Activated T-helper 17 cell treated with anti-CD3 and anti-CD28 coated beads, Interleukin-2, amount 50 U/mL, for 72 hours (primary cell): Measurements from ENCODE around the gene DNAH1. TPM values are rescaled to one million over a fixed set of nuclear protein-coding genes. Genes with fewer than 3 reads are reported as not detected.
"Not testable (repeated sequence)": the region's sequence is repeated elsewhere in the genome, so short reads cannot be mapped to it uniquely, and the experiment has no call there.

ENCODE experiments used
- ATAC-seq: fragments of 150-1000 bp; cut with Tn5 transposase; replicated peaks from 2 replicates; pipeline ENCODE4 v1.10.0; 2021; ENCODE audit warnings: mild to moderate bottlenecking, moderate library complexity
- H3K27ac Mint-ChIP-seq: one replicate; pipeline ENCODE4 v1.8.0; 2022; ENCODE audit warnings: mixed read lengths
- H3K27me3 Mint-ChIP-seq: one replicate; pipeline ENCODE4 v1.8.0; 2022; ENCODE audit warnings: mixed read lengths
- H3K36me3 Mint-ChIP-seq: one replicate; pipeline ENCODE4 v1.8.0; 2022; ENCODE audit warnings: low read depth, mild to moderate bottlenecking, mixed read lengths
- H3K4me1 Mint-ChIP-seq: one replicate; pipeline ENCODE4 v1.8.0; 2022; ENCODE audit warnings: mixed read lengths
- H3K4me3 Mint-ChIP-seq: one replicate; pipeline ENCODE4 v1.8.0; 2022; ENCODE audit warnings: mild to moderate bottlenecking, mixed read lengths
- H3K9me3 Mint-ChIP-seq: one replicate; pipeline ENCODE4 v1.8.0; 2022; ENCODE audit warnings: mixed read lengths
- total RNA-seq, 2 donors: library from RNA; stranded (reverse); gene quantifications; one replicate each; pipeline ENCODE4 v1.2.3, GENCODE V29; 2022

DNAH1 gene
- total RNA-seq, 2 donors from 2014 or later: 17.2 to 26.5 TPM

DNA sequence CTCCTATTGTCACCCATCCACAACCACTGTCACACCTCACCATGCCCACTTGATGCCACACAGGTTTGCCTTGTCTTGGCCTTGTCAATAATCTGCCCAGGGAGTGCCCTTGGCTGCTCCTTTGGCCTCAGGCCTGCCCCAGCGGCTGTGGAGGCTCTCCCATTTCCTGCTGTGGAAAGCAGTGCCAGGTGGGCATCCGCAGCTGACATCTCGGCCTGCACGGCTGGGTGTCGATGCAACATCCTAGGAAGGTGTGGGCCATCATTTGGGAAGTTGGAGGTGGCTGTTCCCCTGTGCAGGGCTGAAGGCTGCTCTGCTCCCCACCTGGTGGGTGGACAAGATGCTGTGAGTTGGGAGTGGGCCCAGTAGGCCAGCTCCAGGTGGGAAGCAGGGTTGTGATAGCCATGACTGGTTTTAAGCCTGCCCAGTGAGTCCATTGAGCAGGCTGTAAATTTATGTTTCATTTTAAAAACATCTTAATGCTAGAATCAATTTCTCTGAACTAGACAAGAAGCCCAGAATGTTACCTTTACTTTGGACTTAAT, 12.5 kb downstream of the DNAH1 start:
- Mint-ChIP-seq H3K36me3 (peaks cover 17% of the 10 kb centered on the region), H3K27ac (peak overlapping the region; percentile 8), H3K4me3 (no peak overlapping the region), H3K9me3 (no peaks in the 10 kb centered on the region), H3K27me3 (no peaks in the 10 kb centered on the region), H3K4me1 (no peaks in the 10 kb centered on the region)
- no peak for ATAC-seq

DNA sequence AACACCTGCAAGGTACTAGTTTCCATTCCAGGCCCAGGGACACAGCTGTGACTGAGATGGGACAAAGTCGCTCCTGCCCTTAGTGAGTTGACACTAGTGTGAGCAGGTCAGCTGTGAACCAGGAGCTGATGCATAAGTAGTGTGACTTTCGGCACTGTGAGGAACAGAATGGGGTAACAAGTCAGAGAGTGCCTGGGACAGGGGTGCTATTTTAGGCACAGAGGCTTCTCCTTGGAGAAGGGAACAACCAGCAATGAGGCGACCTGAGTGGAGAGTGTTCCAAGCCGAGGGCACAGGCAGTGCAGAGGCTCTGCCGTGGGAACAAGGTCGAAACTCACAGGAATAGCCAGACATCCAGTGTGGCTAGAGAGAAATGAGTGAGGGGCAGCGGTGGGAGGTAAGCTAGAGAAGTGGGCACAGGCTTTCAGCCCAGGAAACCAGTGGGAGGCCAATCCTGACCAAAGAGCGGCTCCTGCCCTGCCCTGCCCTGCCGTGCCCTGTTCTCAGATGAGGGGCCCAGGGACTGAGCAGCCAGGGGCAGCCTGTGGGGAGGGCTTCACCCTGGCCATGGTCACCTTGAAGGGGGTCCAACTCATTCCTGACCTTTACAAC, 14.2 kb downstream of the DNAH1 start:
- H3K4me1 Mint-ChIP-seq: no peaks in the 10 kb centered on the region
- no peak overlapping the region for H3K4me3 Mint-ChIP-seq
- ATAC-seq: no peak
- H3K9me3 Mint-ChIP-seq: no peaks in the 10 kb centered on the region
- H3K27me3 Mint-ChIP-seq: no peaks in the 10 kb centered on the region
- no peak overlapping the region for H3K27ac Mint-ChIP-seq
- H3K36me3 Mint-ChIP-seq: peaks cover 17% of the 10 kb centered on the region

GRCh38 chr3:52331091-52331490, 15.0 kb downstream of the DNAH1 start:
- Mint-ChIP-seq H3K4me1 (no peaks in the 10 kb centered on the region), H3K27ac (no peak overlapping the region), H3K9me3 (no peaks in the 10 kb centered on the region), H3K36me3 (peaks cover 17% of the 10 kb centered on the region), H3K4me3 (no peak overlapping the region), H3K27me3 (no peaks in the 10 kb centered on the region)
- ATAC-seq: no peak

GRCh38 chr3:52331906-52332305, 15.8 kb downstream of the DNAH1 start:
- no peak overlapping the region for H3K4me3 Mint-ChIP-seq
- H3K9me3 Mint-ChIP-seq: no peaks in the 10 kb centered on the region

DNA sequence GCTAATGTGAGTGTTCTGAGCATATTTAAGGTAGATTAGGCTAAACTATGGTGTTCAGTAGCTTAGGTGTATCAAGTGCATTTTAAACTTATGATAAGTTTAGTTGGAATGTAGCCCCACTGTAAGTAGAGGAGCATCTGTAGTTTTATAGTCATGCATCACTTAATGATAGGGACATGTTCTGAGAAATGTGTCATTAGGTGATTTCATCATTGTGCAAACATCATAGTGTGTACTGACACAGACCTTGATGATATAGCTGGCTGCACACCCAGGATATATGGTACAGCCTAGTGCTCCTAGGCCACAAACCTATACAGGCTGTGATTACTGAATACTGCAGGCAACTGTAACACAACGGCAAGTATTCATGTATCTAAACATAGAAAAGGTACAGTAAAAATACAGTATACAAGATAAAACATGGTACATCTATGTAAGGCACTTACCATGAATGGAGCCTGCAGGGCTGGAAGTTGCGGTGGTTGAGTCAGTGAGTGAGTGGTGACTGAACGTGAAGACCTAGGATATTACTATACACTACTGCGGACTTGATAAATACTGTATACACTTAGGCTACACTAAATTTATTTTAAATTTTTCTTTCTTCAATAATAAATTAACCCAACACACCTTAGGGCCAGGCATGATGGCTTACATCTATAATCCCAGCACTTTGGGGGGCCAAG, 17.9 kb downstream of the DNAH1 start:
- peak; percentile 50 for ATAC-seq
- no peaks in the 10 kb centered on the region for H3K27me3 Mint-ChIP-seq
- no peaks in the 10 kb centered on the region for H3K4me1 Mint-ChIP-seq
- H3K27ac Mint-ChIP-seq: no peak overlapping the region
- H3K36me3 Mint-ChIP-seq: peaks cover 17% of the 10 kb centered on the region
- no peak overlapping the region for H3K4me3 Mint-ChIP-seq
- no peaks in the 10 kb centered on the region for H3K9me3 Mint-ChIP-seq

More at GRCh38 chr3:52331906-52332305, 15.8 kb downstream of the DNAH1 start:
- no peak overlapping the region for H3K27ac Mint-ChIP-seq
- no peaks in the 10 kb centered on the region for H3K27me3 Mint-ChIP-seq
- H3K4me1 Mint-ChIP-seq: no peaks in the 10 kb centered on the region
- no peak for ATAC-seq
- peaks cover 17% of the 10 kb centered on the region for H3K36me3 Mint-ChIP-seq

GRCh38 chr3:52338131-52338530, 22.0 kb downstream of the DNAH1 start:
- H3K9me3 Mint-ChIP-seq, H3K27me3 Mint-ChIP-seq, H3K27ac Mint-ChIP-seq, ATAC-seq, H3K4me3 Mint-ChIP-seq, H3K4me1 Mint-ChIP-seq: not testable (repeated sequence)
- peaks cover 11% of the 10 kb centered on the region for H3K36me3 Mint-ChIP-seq

- Mint-ChIP-seq H3K4me3 (no peak overlapping the region), H3K27me3 (no peaks in the 10 kb centered on the region), H3K4me1 (peaks cover 7% of the 10 kb centered on the region), H3K36me3 (peaks cover 6% of the 10 kb centered on the region), H3K27ac (no peak overlapping the region), H3K9me3 (no peaks in the 10 kb centered on the region)
- peak; percentile 78 for ATAC-seq
Measured at GRCh38 chr3:52339612-52340011, 23.5 kb downstream of the DNAH1 start.

DNA sequence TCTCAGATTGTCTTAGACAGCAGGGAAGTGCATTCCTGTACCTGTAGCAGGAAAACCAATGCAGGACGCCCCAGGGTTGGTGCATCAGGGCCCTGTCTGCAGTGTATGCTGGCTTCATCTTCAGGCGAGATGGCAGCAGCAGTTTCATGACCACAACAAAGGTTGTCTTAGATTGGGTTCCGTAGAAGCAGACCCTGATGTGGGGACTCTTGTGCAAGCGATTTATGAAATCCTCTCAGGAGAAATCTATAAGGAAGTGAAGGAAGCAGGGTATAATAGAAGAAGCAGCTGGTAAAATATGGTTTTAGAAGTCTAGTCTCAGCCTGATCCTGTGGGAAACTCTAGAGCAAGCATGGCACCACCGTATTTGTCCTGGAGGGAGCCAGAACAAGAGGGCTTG, 25.0 kb downstream of the DNAH1 start:
- H3K9me3 Mint-ChIP-seq: no peaks in the 10 kb centered on the region
- no peak overlapping the region for H3K27ac Mint-ChIP-seq
- no peak overlapping the region for H3K4me3 Mint-ChIP-seq
- no peaks in the 10 kb centered on the region for H3K27me3 Mint-ChIP-seq
- H3K36me3 Mint-ChIP-seq: peaks cover 6% of the 10 kb centered on the region
- ATAC-seq: no peak
- H3K4me1 Mint-ChIP-seq: peaks cover 7% of the 10 kb centered on the region

- Mint-ChIP-seq H3K27ac (no peak overlapping the region), H3K27me3 (no peaks in the 10 kb centered on the region), H3K4me1 (peaks cover 7% of the 10 kb centered on the region), H3K36me3 (peaks cover 6% of the 10 kb centered on the region), H3K9me3 (no peaks in the 10 kb centered on the region), H3K4me3 (no peak overlapping the region)
- no peak for ATAC-seq
Measured at GRCh38 chr3:52343946-52344600, 28.0 kb downstream of the DNAH1 start.

DNA sequence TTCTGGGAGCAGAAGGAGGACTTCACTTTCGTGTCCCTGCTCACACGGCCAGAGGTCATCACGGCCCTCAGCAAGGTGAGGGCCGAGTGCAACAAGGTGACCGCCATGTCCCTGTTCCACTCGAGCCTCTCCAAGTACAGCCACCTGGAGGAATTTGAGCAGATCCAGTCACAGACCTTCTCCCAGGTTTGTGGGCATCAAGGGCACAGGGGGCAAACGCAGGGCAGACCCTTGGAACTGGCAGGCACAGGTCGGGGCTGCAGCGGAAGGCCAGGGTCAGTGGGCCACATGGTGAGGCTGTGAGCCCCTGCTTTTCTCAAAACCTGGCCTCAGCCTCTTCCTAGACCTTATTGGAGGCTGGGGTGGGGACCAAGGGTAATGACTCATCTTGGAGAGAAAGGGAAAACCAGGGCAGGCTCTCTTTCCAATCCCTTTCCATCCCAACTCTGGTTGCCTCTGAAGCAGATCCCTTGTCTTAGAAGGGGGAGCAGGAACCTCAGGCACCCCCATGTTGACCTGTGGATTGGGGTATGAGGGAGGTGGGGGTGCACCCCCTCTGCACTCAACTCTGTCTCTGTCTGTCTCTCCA, 29.5 kb downstream of the DNAH1 start:
- Mint-ChIP-seq H3K9me3 (no peaks in the 10 kb centered on the region), H3K4me1 (no peaks in the 10 kb centered on the region), H3K27me3 (no peaks in the 10 kb centered on the region), H3K27ac (peak overlapping the region; percentile 34), H3K4me3 (no peak overlapping the region), H3K36me3 (no peaks in the 10 kb centered on the region)
- no peak for ATAC-seq

GRCh38 chr3:52346623-52347530, 30.8 kb downstream of the DNAH1 start:
- Mint-ChIP-seq H3K36me3 (no peaks in the 10 kb centered on the region), H3K4me1 (no peaks in the 10 kb centered on the region), H3K9me3 (no peaks in the 10 kb centered on the region), H3K27ac (no peak overlapping the region), H3K4me3 (no peak overlapping the region), H3K27me3 (no peaks in the 10 kb centered on the region)
- no peak for ATAC-seq

- no peaks in the 10 kb centered on the region for H3K36me3 Mint-ChIP-seq
- no peaks in the 10 kb centered on the region for H3K9me3 Mint-ChIP-seq
- H3K4me1 Mint-ChIP-seq: no peaks in the 10 kb centered on the region
- no peak for ATAC-seq
- H3K27ac Mint-ChIP-seq: no peak overlapping the region
- H3K27me3 Mint-ChIP-seq: no peaks in the 10 kb centered on the region
- H3K4me3 Mint-ChIP-seq: no peak overlapping the region
Measured at GRCh38 chr3:52347716-52348635, 31.9 kb downstream of the DNAH1 start.

DNA sequence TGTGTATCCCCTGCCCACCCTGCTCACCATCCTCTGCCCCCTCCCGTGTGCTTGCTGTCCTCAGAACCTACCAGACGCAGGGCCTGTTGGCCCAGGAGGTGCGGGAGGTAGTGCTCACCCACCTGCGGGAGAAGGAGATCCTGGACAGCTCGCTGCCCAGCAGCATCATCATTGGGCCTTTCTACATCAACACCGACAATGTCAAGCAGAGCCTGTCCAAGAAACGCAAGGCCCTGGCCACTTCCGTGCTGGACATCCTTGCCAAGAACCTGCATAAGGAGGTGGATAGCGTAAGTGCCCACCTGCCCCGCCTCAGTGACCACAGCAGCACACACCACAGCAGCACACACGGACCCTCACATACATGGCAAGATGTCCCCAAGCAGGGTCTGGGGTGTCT, 33.0 kb downstream of the DNAH1 start:
- H3K9me3 Mint-ChIP-seq: no peaks in the 10 kb centered on the region
- no peak for ATAC-seq
- no peak overlapping the region for H3K4me3 Mint-ChIP-seq
- no peaks in the 10 kb centered on the region for H3K4me1 Mint-ChIP-seq
- no peaks in the 10 kb centered on the region for H3K27me3 Mint-ChIP-seq
- no peaks in the 10 kb centered on the region for H3K36me3 Mint-ChIP-seq
- no peak overlapping the region for H3K27ac Mint-ChIP-seq
